ENCODE data around the gene SV2C. TPM values are rescaled to one million over a fixed set of nuclear protein-coding genes. Genes with fewer than 3 reads are reported as not detected.
"Not testable (repeated sequence)": the region's sequence is repeated elsewhere in the genome, so short reads cannot be mapped to it uniquely, and the experiment has no call there.

SV2C gene
- total RNA-seq, 1 experiment from 2014 or later, result not detected

DNA sequence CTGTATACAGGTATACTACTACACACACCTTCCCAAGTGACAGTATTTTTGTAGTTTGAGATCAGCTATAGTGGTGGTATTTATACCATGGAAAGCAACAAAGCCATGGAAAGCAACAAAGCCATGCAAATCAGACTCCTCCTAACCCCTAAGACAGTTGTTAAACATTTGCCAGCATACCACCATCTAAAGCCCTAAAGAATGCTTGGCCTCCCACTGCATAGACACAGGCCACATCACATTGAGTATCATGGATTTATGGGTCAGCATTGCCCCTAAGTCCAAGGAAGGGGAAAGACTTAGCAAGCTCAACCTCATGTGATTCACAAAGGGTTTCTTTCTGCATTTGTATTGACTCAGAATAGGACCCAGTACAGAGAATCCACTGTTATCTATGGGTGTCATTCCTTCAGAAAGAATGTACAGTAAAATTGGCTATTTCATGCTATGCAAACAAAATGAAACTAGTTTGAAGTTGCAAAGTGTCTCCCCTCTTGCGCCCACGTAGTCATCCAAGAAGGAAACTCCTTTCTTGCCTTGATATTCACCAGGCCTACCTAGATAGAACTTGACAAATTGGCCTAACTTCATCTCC is 249.5 kb downstream of the SV2C start:
- Histone ChIP-seq H3K4me3 (no peak overlapping the region), H3K27ac (no peak overlapping the region), H3K4me1 (replicated peaks) (no peaks in the 10 kb centered on the region), H3K9me3 (replicated peaks) (no peaks in the 10 kb centered on the region), H3K36me3 (no peaks in the 10 kb centered on the region), H3K27me3 (replicated peaks) (peaks cover 10% of the 10 kb centered on the region; the same call in 1 of the 2 replicates)
- DNase-seq (ENCODE audit: low read depth in 1 of 2, low spot score in 2 of 2), result no peak

DNA sequence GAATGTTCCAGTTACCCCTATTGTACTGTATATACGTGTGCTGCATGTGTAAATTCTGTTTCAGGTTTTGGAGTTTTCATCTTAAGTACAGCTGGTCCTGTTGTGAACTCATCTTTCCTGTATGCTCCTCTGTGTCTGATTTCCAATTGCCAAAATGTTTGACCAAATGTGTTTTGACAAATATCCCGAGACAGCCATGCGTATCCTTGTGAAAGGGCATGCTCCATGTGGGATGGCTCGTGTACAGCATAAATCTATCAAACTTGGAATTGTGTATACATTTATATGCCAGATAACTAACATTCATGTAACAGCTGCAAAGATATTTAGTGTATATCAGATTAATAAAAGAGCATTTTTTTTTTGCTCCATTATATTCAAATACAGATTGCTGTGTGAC is 250.4 kb downstream of the SV2C start:
- no peak overlapping the region for H3K4me3 ChIP-seq
- H3K27me3 ChIP-seq (replicated peaks), result peaks cover 10% of the 10 kb centered on the region; the same call in 1 of the 2 replicates
- no peaks in the 10 kb centered on the region for H3K36me3 ChIP-seq
- no peaks in the 10 kb centered on the region for H3K9me3 ChIP-seq (replicated peaks)
- H3K27ac ChIP-seq, result no peak overlapping the region
- H3K4me1 ChIP-seq (replicated peaks), result no peaks in the 10 kb centered on the region
- DNase-seq (ENCODE audit: low read depth in 1 of 2, low spot score in 2 of 2), result no peak

DNA sequence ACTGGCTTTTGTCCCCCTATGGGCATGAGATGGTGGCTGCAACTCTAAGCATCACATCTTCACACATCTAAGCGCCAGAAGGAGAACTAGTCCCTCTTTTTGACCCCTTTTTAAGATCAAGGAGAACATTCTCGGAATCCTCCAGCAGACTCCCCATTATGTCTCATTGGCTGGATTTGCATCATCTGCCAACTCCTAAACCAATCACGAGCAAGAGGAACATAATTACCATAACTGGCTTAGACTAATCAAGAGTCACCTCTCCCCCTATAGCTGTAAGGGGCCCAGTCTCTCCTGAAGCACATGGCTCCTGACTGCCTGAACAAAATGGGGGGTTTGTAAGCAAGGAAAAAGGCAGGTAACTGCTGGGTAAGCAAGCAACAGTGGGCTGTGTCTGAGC is 251.4 kb downstream of the SV2C start:
- DNase-seq (ENCODE audit: low read depth in 1 of 2, low spot score in 2 of 2), result no peak
- Histone ChIP-seq H3K4me3 (no peak overlapping the region), H3K36me3 (no peaks in the 10 kb centered on the region), H3K27me3 (replicated peaks) (peaks cover 6% of the 10 kb centered on the region; the same call in 1 of the 2 replicates), H3K9me3 (replicated peaks) (no peaks in the 10 kb centered on the region), H3K4me1 (replicated peaks) (no peaks in the 10 kb centered on the region), H3K27ac (no peak overlapping the region)

DNA sequence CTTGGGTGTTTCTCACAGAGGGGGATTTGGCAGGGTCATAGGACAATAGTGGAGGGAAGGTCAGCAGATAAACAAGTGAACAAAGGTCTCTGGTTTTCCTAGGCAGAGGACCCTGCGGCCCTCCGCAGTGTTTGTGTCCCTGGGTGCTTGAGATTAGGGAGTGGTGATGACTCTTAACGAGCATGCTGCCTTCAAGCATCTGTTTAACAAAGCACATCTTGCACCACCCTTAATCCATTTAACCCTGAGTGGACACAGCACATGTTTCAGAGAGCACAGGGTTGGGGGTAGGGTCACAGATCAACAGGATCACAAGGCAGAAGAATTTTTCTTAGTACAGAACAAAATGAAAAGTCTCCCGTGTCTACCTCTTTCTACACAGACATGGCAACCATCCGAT is 252.3 kb downstream of the SV2C start:
- H3K36me3 ChIP-seq; H3K4me1 ChIP-seq (replicated peaks): not testable (repeated sequence)

DNA sequence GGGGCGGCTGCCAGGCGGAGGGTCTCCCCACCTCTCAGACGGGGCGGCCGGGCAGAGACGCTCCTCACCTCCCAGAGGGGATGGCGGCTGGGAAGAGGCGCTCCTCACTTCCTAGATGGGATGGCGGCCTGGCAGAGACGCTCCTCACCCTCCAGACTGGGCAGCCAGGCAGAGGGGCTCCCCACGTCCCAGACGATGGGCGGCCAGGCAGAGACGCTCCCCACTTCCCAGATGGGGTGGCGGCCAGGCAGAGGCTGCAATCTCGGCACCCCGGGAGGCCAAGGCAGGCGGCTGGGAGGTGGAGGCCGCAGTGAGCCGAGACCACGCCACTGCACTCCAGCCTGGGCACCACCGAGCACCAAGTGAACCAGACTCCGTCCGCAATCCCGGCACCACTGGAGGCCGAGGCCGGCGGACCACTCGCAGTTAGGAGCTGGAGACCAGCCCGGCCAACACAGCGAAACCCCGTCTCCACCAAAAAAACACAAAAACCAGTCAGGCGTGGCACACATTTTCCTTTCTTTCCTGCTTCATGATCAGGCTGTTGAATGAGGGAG is 253.1 kb downstream of the SV2C start:
- not testable (repeated sequence) for DNase-seq (ENCODE audit: low read depth in 1 of 2, low spot score in 2 of 2); H3K9me3 ChIP-seq (replicated peaks); H3K27ac ChIP-seq; H3K4me1 ChIP-seq (replicated peaks); H3K27me3 ChIP-seq (replicated peaks); H3K36me3 ChIP-seq; H3K4me3 ChIP-seq

More for the DNA sequence above, 252.3 kb downstream of the SV2C start:
- not testable (repeated sequence) for H3K9me3 ChIP-seq (replicated peaks); H3K27me3 ChIP-seq (replicated peaks); DNase-seq (ENCODE audit: low read depth in 1 of 2, low spot score in 2 of 2); H3K27ac ChIP-seq; H3K4me3 ChIP-seq

DNA sequence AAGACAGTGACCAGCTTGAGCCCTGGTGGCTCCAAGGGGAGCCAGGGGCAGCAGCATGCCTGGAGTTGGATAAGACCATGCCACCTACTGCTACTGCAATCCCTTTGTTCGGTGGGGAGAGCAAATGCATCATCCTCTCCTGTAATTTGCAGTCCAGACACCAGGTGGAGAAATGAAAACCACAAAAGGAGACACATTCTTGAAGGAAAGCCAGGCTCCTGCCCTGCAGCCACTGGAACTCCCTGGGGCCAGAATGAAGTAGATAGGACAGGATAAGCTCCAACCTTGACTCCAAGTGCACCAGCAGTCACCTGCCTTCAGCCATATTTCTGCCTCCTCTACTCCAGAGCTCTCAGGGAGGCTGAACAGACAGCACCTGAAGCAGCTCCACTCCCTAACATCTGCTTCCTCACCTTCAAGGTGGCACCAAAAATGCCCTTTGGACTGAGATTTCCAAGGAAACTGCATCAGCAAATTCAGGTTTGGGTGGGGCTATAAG is 254.8 kb downstream of the SV2C start:
- no peaks in the 10 kb centered on the region for H3K4me1 ChIP-seq (replicated peaks)
- H3K36me3 ChIP-seq, result no peaks in the 10 kb centered on the region
- DNase-seq (ENCODE audit: low read depth in 1 of 2, low spot score in 2 of 2), result peak; percentile 40 to 52
- H3K4me3 ChIP-seq, result no peak overlapping the region
- H3K27ac ChIP-seq, result no peak overlapping the region
- peaks cover 6% of the 10 kb centered on the region; the same call in 1 of the 2 replicates for H3K27me3 ChIP-seq (replicated peaks)
- no peaks in the 10 kb centered on the region for H3K9me3 ChIP-seq (replicated peaks)

DNA sequence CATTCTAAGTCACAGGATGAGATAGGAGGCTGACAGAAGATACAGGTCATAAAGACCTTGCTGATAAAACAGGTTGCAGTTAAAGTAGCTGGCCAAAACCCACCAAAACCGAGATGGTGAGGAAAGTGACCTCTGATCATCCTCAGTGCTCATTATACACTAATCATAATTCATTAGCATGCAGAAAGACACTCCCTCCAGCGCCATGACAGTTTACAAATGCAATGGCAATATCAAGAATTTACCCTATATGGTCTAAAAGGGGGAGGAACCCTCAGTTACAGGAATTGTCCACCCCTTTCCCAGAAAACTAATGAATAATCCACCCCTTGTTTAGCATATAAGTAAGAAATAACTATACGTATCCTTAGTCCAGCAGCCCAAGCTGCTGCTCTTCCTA is 256.7 kb downstream of the SV2C start:
- no peaks in the 10 kb centered on the region for H3K36me3 ChIP-seq
- H3K9me3 ChIP-seq (replicated peaks), result no peaks in the 10 kb centered on the region
- H3K27me3 ChIP-seq (replicated peaks), result no peaks in the 10 kb centered on the region
- no peak for DNase-seq (ENCODE audit: low read depth in 1 of 2, low spot score in 2 of 2)
- H3K4me3 ChIP-seq, result no peak overlapping the region
- no peak overlapping the region for H3K27ac ChIP-seq
- H3K4me1 ChIP-seq (replicated peaks), result no peaks in the 10 kb centered on the region

DNA sequence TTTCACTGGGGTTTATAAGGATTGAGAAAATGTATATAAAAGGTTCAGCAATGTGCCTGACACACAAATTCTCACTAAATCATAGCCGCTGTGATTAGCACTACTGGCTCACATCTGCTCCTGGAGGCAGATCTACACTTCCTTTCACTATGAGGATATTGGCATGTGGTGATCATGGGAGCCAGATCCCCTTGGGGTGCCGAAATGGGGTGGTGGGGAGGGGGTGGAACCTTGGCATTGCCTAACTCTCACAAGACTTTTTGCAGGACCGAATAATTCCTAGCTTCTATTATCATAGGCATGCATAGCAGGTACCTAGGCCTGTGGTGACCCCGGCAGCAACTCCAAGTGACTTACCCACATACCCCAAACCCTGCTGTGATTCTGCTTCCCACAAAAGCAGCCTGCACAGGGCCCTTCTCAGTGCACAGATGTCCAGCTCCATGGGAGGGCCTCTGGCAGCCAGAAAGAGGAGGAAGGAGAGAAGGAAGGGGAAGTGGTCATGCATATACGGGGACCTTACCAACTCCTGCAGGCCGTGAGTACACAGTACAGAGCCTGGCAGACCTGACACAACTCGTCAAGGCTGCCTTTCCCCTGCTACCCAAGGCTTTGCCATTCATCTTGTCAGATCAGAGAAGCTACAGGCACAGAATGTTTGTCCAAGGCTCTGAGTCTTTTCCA is 258.6 kb downstream of the SV2C start:
- Histone ChIP-seq H3K4me1 (replicated peaks) (no peaks in the 10 kb centered on the region), H3K4me3 (no peak overlapping the region), H3K9me3 (replicated peaks) (no peaks in the 10 kb centered on the region), H3K27ac (no peak overlapping the region), H3K36me3 (no peaks in the 10 kb centered on the region), H3K27me3 (replicated peaks) (no peaks in the 10 kb centered on the region)
- no peak for DNase-seq (ENCODE audit: low read depth in 1 of 2, low spot score in 2 of 2)

DNA sequence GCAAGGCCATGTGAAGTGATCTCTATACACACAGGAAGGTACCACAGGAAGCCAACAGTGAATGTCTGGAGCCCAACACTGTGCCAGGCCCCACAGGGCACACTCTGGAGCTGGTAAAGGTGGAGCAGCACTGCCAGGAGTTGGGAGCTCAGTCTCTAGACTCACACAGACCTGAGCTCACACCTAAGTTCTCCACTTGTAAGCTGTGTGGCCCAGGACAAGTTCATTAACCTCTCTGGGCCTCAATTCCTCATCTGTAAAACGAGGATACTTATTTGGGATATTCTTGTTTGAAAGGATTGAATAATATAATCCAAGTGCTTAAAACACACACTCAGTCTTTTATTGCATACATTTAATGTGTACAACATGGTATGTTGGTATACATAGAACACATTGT is 259.3 kb downstream of the SV2C start:
- DNase-seq (ENCODE audit: low read depth in 1 of 2, low spot score in 2 of 2), result no peak
- Histone ChIP-seq H3K27ac (no peak overlapping the region), H3K4me3 (no peak overlapping the region), H3K9me3 (replicated peaks) (no peaks in the 10 kb centered on the region), H3K4me1 (replicated peaks) (no peaks in the 10 kb centered on the region), H3K27me3 (replicated peaks) (no peaks in the 10 kb centered on the region), H3K36me3 (no peaks in the 10 kb centered on the region)

DNA sequence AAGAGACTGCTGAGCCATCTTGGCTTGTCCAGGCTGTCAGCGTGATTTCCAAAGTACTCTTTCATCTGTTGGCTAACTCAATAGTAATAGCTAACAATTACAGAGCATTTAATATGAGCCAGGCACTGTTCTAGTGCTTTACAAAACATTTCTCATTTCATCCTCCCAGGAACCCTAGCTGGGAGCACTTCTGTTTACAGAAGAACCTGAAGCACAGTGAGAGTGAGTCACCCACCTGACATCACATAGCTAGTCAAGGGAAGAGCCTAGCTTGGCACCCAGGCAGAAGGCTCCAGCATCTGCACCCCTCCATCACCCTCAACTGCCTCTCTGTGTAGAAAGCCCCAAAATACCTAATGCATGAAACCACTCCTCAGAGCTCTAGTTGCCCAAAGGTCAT is 262.4 kb downstream of the SV2C start:
- no peak for DNase-seq (ENCODE audit: low read depth in 1 of 2, low spot score in 2 of 2)

DNA sequence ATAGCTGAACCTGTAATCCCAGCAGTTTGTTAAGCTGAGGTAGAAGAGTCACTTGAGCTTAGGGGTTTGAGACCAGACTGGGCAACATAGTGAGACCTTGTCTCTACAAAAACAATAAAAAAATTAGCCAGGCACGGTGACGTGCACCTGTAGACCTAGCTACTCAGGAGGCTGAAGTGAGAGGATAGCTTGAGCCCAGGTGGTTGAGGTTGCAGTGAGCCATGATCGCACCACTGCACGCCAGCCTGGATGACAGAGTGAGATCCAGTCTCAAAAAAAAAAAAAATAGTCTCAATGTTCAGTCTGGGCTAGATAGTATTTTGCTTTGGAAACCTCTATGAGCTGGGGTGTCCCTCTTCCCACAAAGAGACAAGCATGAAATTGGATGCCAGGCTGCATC is 268.0 kb downstream of the SV2C start:
- no peaks in the 10 kb centered on the region for H3K4me1 ChIP-seq (replicated peaks)
- H3K4me3 ChIP-seq, result no peak overlapping the region
- H3K9me3 ChIP-seq (replicated peaks), result no peaks in the 10 kb centered on the region
- H3K36me3 ChIP-seq, result no peaks in the 10 kb centered on the region
- H3K27ac ChIP-seq, result no peak overlapping the region
- DNase-seq (ENCODE audit: low read depth in 1 of 2, low spot score in 2 of 2), result no peak
- H3K27me3 ChIP-seq (replicated peaks), result 0 out of 2 replicates have a peak, but pooled peaks cover 5% of the 10 kb centered on the region

More for the DNA sequence above, 262.4 kb downstream of the SV2C start:
- H3K36me3 ChIP-seq, result no peaks in the 10 kb centered on the region
- no peaks in the 10 kb centered on the region for H3K4me1 ChIP-seq (replicated peaks)
- H3K9me3 ChIP-seq (replicated peaks), result no peaks in the 10 kb centered on the region
- no peak overlapping the region for H3K27ac ChIP-seq
- H3K27me3 ChIP-seq (replicated peaks), result 0 out of 2 replicates have a peak, but pooled peaks cover 5% of the 10 kb centered on the region
- no peak overlapping the region for H3K4me3 ChIP-seq

DNA sequence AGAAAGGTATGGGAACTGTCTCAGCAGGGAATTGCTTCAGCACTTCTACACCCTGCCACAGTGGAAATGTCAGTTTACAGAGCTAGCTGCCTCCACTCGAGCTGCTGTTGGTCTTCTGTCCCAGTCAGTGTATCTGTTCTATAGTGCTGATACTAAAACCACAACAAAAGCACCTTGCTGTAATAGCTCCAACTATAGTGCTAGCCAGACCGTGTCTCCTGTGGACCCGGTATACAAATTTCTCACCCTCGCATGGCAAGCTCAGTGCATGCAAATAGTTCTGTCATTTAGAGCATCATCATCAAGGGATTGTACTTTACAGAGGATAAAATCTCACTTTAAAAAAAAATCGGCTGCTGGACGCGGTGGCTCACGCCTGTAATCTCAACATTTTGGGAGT is 268.4 kb downstream of the SV2C start:
- H3K9me3 ChIP-seq (replicated peaks), result no peaks in the 10 kb centered on the region
- H3K27me3 ChIP-seq (replicated peaks), result 0 out of 2 replicates have a peak, but pooled peaks cover 5% of the 10 kb centered on the region
- H3K4me1 ChIP-seq (replicated peaks), result no peaks in the 10 kb centered on the region
- no peak for DNase-seq (ENCODE audit: low read depth in 1 of 2, low spot score in 2 of 2)
- no peak overlapping the region for H3K4me3 ChIP-seq
- H3K27ac ChIP-seq, result no peak overlapping the region
- H3K36me3 ChIP-seq, result no peaks in the 10 kb centered on the region

DNA sequence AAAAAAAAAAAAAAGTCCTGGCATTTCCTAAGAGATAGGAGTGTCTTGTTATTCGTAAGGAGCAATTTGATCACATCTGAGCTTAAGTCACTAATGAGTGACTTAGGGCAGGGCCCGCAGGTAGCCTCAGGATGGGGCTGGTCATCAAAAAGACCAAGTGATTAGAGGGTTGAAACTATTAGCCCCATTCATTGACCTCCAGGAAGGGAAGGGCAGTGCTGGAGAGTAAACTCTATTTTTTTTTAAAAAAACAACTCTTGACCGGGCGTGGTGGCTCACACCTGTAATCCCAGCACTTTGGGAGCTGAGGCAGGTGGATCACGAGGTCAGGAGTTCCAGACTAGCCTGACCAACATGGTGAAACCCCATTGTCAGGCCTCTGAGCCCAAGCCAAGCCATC is 273.7 kb downstream of the SV2C start:
- Histone ChIP-seq H3K4me3 (no peak overlapping the region), H3K27ac (no peak overlapping the region), H3K36me3 (no peaks in the 10 kb centered on the region), H3K27me3 (replicated peaks) (no peaks in the 10 kb centered on the region), H3K9me3 (replicated peaks) (no peaks in the 10 kb centered on the region), H3K4me1 (replicated peaks) (no peaks in the 10 kb centered on the region)
- no peak for DNase-seq (ENCODE audit: low read depth in 1 of 2, low spot score in 2 of 2)

Measured in SJSA1 (cell line).